ENCODE data around the gene VSIG8.

The VSIG8 gene

GRCh38 chr1:159829822-159830465 lies 32.5 kb downstream of the VSIG8 start:
- no peak for DNase-seq (ENCODE audit: low read depth in 3 of 3)

GRCh38 chr1:159829273-159829634 lies 33.2 kb downstream of the VSIG8 start:
- DNase-seq (ENCODE audit: low read depth in 3 of 3): no peak

- no peak for DNase-seq (ENCODE audit: low read depth in 3 of 3)
These were observed 33.7 kb downstream of the VSIG8 start for GRCh38 chr1:159828581-159829272.

- no peak for DNase-seq (ENCODE audit: low read depth in 3 of 3)
These were observed 34.3 kb downstream of the VSIG8 start for GRCh38 chr1:159828176-159828575.

- no peak for DNase-seq (ENCODE audit: low read depth in 3 of 3)
These were observed 34.9 kb downstream of the VSIG8 start for GRCh38 chr1:159827549-159827948.

- DNase-seq (ENCODE audit: low read depth in 3 of 3): no peak
These were observed 35.4 kb downstream of the VSIG8 start for GRCh38 chr1:159827102-159827490.

GRCh38 chr1:159826441-159827101 lies 35.9 kb downstream of the VSIG8 start, which contains the start of gene SLAMF8:
Gene SLAMF8, plus strand, starts transcription at chr1:159826873. Its CDS starts 26 bp downstream, at chr1:159826899.
- DNase-seq (ENCODE audit: low read depth in 3 of 3): peak; percentile 5 to 48 (median 8)

GRCh38 chr1:159825564-159825963 lies 36.9 kb downstream of the VSIG8 start:
- no peak for DNase-seq (ENCODE audit: low read depth in 3 of 3)

GRCh38 chr1:159823406-159823805 lies 39.1 kb downstream of the VSIG8 start:
- DNase-seq (ENCODE audit: low read depth in 3 of 3): no peak

GRCh38 chr1:159821171-159821867 lies 41.1 kb downstream of the VSIG8 start:
- no peak for DNase-seq (ENCODE audit: low read depth in 3 of 3)

- no peak for DNase-seq (ENCODE audit: low read depth in 3 of 3)
These were observed 45.0 kb downstream of the VSIG8 start for GRCh38 chr1:159817276-159818041.

- no peak for DNase-seq (ENCODE audit: low read depth in 3 of 3)
These were observed 46.5 kb downstream of the VSIG8 start for GRCh38 chr1:159815926-159816325.

- DNase-seq (ENCODE audit: low read depth in 3 of 3): no peak
These were observed 57.5 kb downstream of the VSIG8 start for GRCh38 chr1:159804924-159805323.

Measured in stimulated activated CD4-positive, alpha-beta T cell treated with anti-CD3 and anti-CD28 coated beads, TNF-alpha, amount 100 ng/mL, for 24 hours (primary cell).